Left ventricle myocardium superior (tissue), 1 donor: ENCODE data around the gene ELOF1. TPM values are rescaled to one million over a fixed set of nuclear protein-coding genes. Genes with fewer than 3 reads are reported as not detected.

Experiments
- total RNA-seq: library from RNA; stranded (reverse); fragmentation: NEBNext Ultra II Directional; extraction: Animal tissue kit (Norgen Biotek cat#: 25700); gene quantifications from one replicate; pipeline ENCODE4 v1.2.1, GENCODE V29; 2021
- donor health status: DM: no; HTN: yes; CAD: no; lungs with severe emphysema.

ELOF1 gene
- total RNA-seq, 1 donor from 2014 or later, result 36.0 TPM

Other genes starting within 250 kb of the ELOF1 start
- gene RAB3D, start 219.6 kb downstream of the ELOF1 start, total RNA-seq, result 8.1 TPM
- gene TMEM205, start 213.0 kb downstream of the ELOF1 start, total RNA-seq, result 89.8 TPM
- gene CCDC159, start 212.7 kb downstream of the ELOF1 start, total RNA-seq, result 20.9 TPM
- 17.7 TPM for gene PLPPR2, start 203.8 kb downstream of the ELOF1 start, total RNA-seq
- 2.0 TPM for gene SWSAP1, start 184.6 kb downstream of the ELOF1 start, total RNA-seq
- gene EPOR, start 174.9 kb downstream of the ELOF1 start, total RNA-seq, result 7.6 TPM
- 6.4 TPM for gene RGL3, start 139.9 kb downstream of the ELOF1 start, total RNA-seq
- gene ODAD3, start 124.1 kb downstream of the ELOF1 start, total RNA-seq, result 0.42 TPM
- gene PRKCSH, start 123.6 kb downstream of the ELOF1 start, total RNA-seq, result 139 TPM
- 0.84 TPM for gene ELAVL3, start 78.2 kb downstream of the ELOF1 start, total RNA-seq
- gene ZNF653, start 53.4 kb downstream of the ELOF1 start, total RNA-seq, result 3.3 TPM
- 180 TPM for gene ECSIT, start 30.1 kb downstream of the ELOF1 start, total RNA-seq
- 81.7 TPM for gene CNN1, start 20.4 kb downstream of the ELOF1 start, total RNA-seq
- 2.5 TPM for gene ACP5, start 18.4 kb upstream of the ELOF1 start, total RNA-seq
- 5.2 TPM for gene ZNF627, start 38.3 kb upstream of the ELOF1 start, total RNA-seq
- 3.1 TPM for gene ZNF823, start 179.7 kb upstream of the ELOF1 start, total RNA-seq
- 4.5 TPM for gene ZNF441, start 207.8 kb upstream of the ELOF1 start, total RNA-seq
- 2.6 TPM for gene ZNF491, start 239.3 kb upstream of the ELOF1 start, total RNA-seq